Muscle layer of colon (tissue), 2 donors: ENCODE data around the gene UFC1.

Experiments
- H3K27ac ChIP-seq: one replicate; pipeline ENCODE4 v1.7.0; 2013; ENCODE audit warnings: low read depth, mild to moderate bottlenecking, low read length, moderate library complexity
- H3K27me3 ChIP-seq, 2 donors: one replicate each; pipeline ENCODE4 v1.7.0; 2013; ENCODE audit warnings: low read length in 2 of 2, mild to moderate bottlenecking in 2 of 2; ENCODE audit not compliant: insufficient read depth in 2 of 2, control insufficient read depth in 1 of 2
- H3K36me3 ChIP-seq: one replicate; pipeline ENCODE4 v1.7.0; 2013; ENCODE audit warnings: mild to moderate bottlenecking, low read length; ENCODE audit not compliant: insufficient read depth
- H3K4me1 ChIP-seq: one replicate; pipeline ENCODE4 v1.7.0; 2013; ENCODE audit warnings: mild to moderate bottlenecking, low read length; ENCODE audit not compliant: insufficient read depth
- H3K4me3 ChIP-seq, 2 donors: one replicate each; pipeline ENCODE4 v1.7.0; 2013; ENCODE audit warnings: low read length in 2 of 2, low read depth in 1 of 2, mild to moderate bottlenecking in 1 of 2, moderate library complexity in 1 of 2
- H3K9ac ChIP-seq: one replicate; pipeline ENCODE4 v1.7.0; 2013; ENCODE audit warnings: low read length
- H3K9me3 ChIP-seq: one replicate; pipeline ENCODE4 v1.7.0; 2013; ENCODE audit warnings: mild to moderate bottlenecking, low read length
- donor health status: abdominal sarcoma.
- donor health status: Adenocarcinoma of cecum.

Gene UFC1

DNA sequence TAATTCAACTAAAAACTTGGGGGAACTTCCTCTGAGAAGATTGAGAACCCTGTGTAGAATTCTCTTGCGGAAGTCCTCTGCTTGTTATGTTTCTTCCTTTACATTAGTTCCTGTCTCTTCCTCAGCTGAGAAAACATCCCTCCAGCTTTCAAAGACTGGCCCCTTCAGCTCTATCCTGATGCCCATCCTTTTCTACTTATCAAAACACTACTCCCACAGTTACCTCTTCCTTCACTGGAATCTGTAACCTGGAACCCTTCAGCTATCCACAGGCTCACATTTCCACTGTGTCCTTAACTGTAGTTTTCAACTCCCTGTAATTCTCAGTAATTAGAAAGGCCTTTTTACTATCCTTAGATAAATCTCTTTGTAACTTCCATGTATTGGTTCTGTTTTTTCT is 15.3 kb upstream of the UFC1 start:
- H3K9ac ChIP-seq = no peak overlapping the region
- H3K4me1 ChIP-seq = peaks cover 7% of the 10 kb centered on the region
- H3K27me3 ChIP-seq = no peaks in the 10 kb centered on the region
- no peak overlapping the region for H3K27ac ChIP-seq
- H3K4me3 ChIP-seq = no peak overlapping the region
- H3K36me3 ChIP-seq = no peaks in the 10 kb centered on the region
- H3K9me3 ChIP-seq = no peaks in the 10 kb centered on the region

DNA sequence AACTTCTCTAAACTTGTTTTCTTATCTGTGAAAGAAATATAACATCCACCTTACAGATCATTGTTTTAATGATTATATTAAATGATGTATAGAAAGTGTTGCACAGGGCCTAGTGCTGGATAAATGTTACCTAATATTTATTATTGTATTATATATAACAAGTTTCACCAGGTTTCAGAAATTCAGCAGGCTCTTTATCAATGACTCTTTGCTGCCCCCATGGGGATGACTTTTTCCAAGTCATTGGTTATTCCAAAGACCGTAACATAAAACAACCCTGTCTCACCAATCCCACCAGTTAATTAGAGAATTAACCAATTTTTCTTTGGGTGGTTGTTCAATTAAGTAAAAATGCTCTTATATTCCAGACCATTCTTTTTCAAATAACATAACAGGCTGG is 14.0 kb upstream of the UFC1 start:
- no peak overlapping the region for H3K27ac ChIP-seq
- H3K4me3 ChIP-seq = no peak overlapping the region
- H3K4me1 ChIP-seq = no peaks in the 10 kb centered on the region
- no peak overlapping the region for H3K9ac ChIP-seq
- no peaks in the 10 kb centered on the region for H3K27me3 ChIP-seq
- no peaks in the 10 kb centered on the region for H3K36me3 ChIP-seq
- no peaks in the 10 kb centered on the region for H3K9me3 ChIP-seq

DNA sequence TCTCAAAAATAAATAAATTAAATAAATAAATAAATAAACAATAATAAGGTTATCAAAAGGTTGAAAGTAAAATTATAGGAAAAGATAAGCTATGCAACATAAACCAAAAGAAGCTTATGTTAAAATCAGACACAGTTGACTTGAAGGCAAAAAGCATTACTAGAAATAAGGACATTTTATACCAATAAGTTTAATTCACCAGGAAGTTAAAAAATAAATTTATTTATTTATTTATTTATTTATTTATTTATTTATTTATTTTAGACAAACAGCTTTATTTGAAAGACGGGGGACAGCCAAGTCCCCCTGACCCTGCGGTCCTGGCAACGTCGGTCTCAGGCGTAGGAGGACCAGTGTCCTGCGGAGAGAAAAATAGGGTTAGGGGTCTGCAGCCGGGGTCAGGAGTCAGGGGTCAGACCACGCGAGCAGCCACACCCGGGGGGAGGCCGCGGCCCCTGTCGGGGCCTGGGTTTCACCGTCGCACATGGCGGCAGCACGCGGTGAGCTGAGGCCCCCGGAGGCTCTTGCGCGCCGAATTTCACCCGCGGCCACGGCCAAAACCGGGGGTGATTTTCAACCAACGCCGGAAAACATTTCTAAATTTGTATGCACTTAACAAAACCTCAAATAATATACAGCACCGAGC is 12.9 kb upstream of the UFC1 start:
- H3K36me3 ChIP-seq = no peaks in the 10 kb centered on the region
- H3K4me3 ChIP-seq = no peak overlapping the region
- H3K4me1 ChIP-seq = no peaks in the 10 kb centered on the region
- H3K27ac ChIP-seq = no peak overlapping the region
- H3K9me3 ChIP-seq = no peaks in the 10 kb centered on the region
- H3K27me3 ChIP-seq = no peaks in the 10 kb centered on the region
- no peak overlapping the region for H3K9ac ChIP-seq

DNA sequence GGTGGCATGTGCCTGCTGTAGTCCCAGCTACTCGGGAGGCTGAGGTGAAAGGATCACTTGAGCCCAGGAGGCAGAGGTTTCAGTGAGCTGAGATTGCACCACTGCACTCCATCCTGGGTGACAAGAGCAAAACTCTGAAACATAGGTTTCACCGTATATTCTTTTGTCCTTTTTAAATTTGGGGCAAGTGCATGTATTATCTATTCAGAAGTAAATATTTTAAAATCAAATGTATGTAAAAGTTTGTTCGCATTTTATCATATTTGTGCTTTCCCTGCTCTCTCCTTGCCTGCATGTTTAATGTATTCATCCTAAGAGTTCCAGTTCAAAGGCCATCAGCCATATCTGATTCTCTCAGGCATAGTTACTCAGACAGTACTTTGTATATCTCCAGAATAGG is 7.9 kb upstream of the UFC1 start:
- H3K4me1 ChIP-seq = no peaks in the 10 kb centered on the region
- H3K27me3 ChIP-seq = no peaks in the 10 kb centered on the region
- no peak overlapping the region for H3K4me3 ChIP-seq
- no peaks in the 10 kb centered on the region for H3K36me3 ChIP-seq
- no peak overlapping the region for H3K9ac ChIP-seq
- no peaks in the 10 kb centered on the region for H3K9me3 ChIP-seq
- H3K27ac ChIP-seq = no peak overlapping the region

DNA sequence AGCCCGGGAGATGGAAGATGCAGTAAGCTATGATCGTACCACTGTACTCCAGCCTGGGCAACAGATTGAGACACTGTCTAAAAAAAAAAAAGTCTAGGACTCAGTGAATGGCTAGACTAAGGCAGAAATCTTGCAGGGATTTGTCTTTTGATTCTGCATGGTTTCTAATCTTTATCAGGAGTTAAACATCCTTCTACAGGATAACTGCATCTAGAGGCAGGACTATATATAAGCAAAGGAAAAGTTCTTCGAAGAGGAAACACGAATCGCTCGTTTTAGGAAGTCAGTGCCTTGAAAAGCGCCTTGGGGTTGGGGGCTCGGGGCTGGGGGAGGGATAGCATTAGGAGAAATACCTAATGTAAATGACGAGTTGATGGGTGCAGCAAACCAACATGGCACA is 602 bp upstream of the UFC1 start:
- Histone ChIP-seq H3K4me1 (peaks cover 11% of the 10 kb centered on the region), H3K9me3 (no peaks in the 10 kb centered on the region), H3K4me3 (peak overlapping the region in 1 of 2 donors; percentile 85), H3K27ac (peak overlapping the region; percentile 42), H3K9ac (no peak overlapping the region), H3K36me3 (peaks cover 12% of the 10 kb centered on the region), H3K27me3 (no peaks in the 10 kb centered on the region)

DNA sequence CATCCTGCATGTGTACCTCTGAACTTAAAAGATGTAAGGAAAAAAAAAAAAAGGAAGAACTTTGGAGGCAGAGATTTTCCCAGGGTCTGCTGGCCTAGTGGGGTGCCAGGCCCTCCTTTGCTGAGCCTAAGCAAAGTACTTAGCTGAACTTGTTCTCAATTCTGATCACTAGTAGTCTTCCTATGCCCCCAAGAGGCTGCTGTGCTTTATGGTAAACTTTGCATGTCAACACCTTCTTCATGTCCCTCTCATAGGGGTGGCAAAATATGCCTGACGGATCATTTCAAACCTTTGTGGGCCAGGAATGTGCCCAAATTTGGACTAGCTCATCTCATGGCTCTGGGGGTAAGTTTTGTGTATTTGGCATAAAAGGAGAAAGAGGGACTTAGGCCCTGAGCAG is 4.1 kb downstream of the UFC1 start:
- peaks cover 34% of the 10 kb centered on the region for H3K36me3 ChIP-seq
- no peak overlapping the region for H3K27ac ChIP-seq
- H3K4me3 ChIP-seq = no peak overlapping the region
- no peak overlapping the region for H3K9ac ChIP-seq
- H3K27me3 ChIP-seq = no peaks in the 10 kb centered on the region
- H3K4me1 ChIP-seq = peaks cover 35% of the 10 kb centered on the region
- no peaks in the 10 kb centered on the region for H3K9me3 ChIP-seq

DNA sequence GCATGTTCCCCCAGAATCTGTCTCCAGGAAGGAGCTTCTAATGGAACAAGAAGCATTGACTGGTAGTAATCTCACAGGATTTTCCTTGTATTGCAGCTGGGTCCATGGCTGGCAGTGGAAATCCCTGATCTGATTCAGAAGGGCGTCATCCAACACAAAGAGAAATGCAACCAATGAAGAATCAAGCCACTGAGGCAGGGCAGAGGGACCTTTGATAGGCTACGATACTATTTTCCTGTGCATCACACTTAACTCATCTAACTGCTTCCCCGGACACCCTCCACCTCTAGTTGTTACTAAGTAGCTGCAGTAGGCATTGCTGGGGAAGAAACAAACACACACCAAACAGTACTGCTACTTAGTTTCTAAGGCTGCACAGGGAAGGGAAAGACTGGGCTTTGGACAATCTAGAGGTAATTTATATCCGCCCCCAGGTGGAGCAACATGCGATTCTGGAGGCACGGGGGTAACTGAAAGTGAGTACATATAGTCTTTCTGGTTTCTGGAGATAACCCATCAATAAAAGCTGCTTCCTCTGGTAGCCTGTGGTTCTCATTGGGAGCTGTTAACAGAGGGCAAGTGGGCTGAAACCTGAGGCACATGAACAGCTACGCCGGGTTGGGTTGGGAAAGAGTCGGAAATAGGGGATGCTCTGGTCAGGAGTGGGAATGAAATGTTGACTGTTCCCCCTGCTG is 4.7 kb downstream of the UFC1 start:
- Histone ChIP-seq H3K36me3 (peaks cover 40% of the 10 kb centered on the region), H3K27ac (peak overlapping the region; percentile 85), H3K9ac (peak overlapping the region; percentile 79), H3K27me3 (no peaks in the 10 kb centered on the region), H3K9me3 (no peaks in the 10 kb centered on the region), H3K4me1 (peaks cover 32% of the 10 kb centered on the region), H3K4me3 (peak overlapping the region in 1 of 2 donors; percentile 64)

DNA sequence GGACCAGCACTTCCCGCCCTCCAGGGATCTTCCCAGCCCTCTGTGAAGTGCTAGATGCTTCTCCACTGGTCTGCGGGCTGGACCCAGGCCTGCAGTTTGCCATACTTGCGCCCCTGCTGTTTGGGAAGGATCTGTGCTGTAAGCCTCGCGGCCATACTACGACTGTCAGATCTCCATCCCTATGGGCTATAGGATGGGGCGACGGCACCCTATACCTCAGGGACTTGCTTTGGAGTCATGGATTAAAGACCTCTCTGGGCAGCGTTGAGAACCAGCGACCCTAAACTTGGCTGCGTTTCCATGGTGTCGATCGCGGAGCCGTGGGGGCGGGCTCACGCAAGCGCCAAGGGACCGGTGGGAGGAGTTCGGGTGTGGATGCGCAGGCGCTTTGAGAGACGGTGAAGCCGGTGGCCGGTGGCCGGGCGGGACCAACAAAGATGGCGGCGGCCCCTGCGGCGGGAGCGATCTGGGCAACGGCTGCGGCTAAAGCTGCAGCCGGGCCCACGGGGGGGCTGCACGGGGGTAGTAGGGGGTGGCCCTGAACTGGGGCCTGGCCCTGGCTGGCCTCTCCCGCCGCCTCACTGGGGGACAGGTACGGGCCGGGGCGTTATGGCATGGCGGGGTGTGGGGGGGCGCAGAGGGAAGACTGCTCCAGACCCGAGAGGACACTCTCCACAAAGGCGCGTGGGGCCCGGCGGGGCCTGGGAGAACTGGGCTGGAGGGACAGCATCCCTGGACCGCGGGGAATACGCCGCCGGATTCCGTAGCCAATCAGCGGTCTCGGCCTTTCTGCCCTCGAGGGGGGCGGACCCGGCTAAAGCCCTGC is 5.5 kb downstream of the UFC1 start, which contains the start of gene USP21:
TSS of gene USP21 (plus strand) at position 414 of the 826 bp plus-strand sequence. CDS start 1,141 bp downstream, outside the sequence.
- Histone ChIP-seq H3K9ac (peak within 1 kb of the TSS; percentile 79), H3K9me3 (no peaks in the 10 kb centered on the region), H3K4me1 (peaks cover 32% of the 10 kb centered on the region), H3K4me3 (peak within 1 kb of the TSS; percentile 64 to 85), H3K27ac (peak within 1 kb of the TSS; percentile 85), H3K36me3 (peaks cover 48% of the 10 kb centered on the region), H3K27me3 (no peaks in the 10 kb centered on the region)

DNA sequence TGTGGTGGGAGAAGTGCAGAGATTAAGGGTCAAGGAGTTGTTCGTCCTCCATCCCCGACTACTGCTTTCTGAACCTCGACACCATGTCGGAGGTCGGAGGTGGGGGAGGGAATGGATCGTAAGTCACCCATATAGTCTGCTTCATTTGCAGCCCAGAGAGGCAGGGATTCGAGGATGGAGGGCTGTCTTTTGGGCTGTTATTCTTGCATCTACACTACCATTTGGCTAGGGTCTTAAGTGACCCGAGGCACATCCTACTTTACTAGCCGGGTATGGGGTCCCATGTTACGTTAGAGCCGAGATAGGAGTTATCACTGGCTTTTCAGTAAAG is 6.1 kb downstream of the UFC1 start:
- Histone ChIP-seq H3K27me3 (no peaks in the 10 kb centered on the region), H3K9me3 (no peaks in the 10 kb centered on the region), H3K36me3 (peaks cover 54% of the 10 kb centered on the region), H3K4me1 (peaks cover 27% of the 10 kb centered on the region), H3K27ac (peak overlapping the region; percentile 85), H3K9ac (peak overlapping the region; percentile 79), H3K4me3 (peak overlapping the region; percentile 64 to 85)

DNA sequence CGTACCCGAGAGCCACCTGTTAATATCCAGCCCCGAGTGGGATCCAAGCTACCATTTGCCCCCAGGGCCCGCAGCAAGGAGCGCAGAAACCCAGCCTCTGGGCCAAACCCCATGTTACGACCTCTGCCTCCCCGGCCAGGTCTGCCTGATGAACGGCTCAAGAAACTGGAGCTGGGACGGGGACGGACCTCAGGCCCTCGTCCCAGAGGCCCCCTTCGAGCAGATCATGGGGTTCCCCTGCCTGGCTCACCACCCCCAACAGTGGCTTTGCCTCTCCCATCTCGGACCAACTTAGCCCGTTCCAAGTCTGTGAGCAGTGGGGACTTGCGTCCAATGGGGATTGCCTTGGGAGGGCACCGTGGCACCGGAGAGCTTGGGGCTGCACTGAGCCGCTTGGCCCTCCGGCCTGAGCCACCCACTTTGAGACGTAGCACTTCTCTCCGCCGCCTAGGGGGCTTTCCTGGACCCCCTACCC is 6.9 kb downstream of the UFC1 start:
- no peak overlapping the region for H3K9ac ChIP-seq
- peaks cover 55% of the 10 kb centered on the region for H3K36me3 ChIP-seq
- H3K9me3 ChIP-seq = no peaks in the 10 kb centered on the region
- peak overlapping the region in 1 of 2 donors; percentile 64 for H3K4me3 ChIP-seq
- H3K27me3 ChIP-seq = no peaks in the 10 kb centered on the region
- H3K27ac ChIP-seq = no peak overlapping the region
- peaks cover 32% of the 10 kb centered on the region for H3K4me1 ChIP-seq

DNA sequence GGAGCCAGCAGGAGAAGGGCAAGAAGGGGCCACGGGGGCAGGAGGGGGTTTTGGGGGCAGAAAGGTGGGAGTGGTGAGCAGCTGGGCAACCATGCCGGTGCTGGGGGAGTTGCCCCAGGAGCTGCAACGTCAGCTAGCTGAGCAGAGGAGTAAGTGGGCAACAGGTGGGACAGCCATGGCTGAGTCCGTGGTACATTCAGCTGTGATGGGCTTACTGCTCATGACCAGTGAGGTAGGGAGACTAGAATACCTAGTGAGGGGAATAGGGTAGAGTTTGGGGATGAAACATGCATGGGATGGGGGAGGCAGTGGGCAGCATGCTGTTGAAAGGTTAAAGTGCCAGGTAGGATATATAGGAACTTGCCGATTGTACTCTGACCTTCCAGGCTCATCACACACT is 7.9 kb downstream of the UFC1 start:
- H3K9ac ChIP-seq = no peak overlapping the region
- no peaks in the 10 kb centered on the region for H3K9me3 ChIP-seq
- H3K4me1 ChIP-seq = peaks cover 32% of the 10 kb centered on the region
- peaks cover 55% of the 10 kb centered on the region for H3K36me3 ChIP-seq
- no peak overlapping the region for H3K4me3 ChIP-seq
- no peak overlapping the region for H3K27ac ChIP-seq
- no peaks in the 10 kb centered on the region for H3K27me3 ChIP-seq
